ENCODE measurements around the gene XRN1.
"Not testable (repeated sequence)": the region's sequence is repeated elsewhere in the genome, so short reads cannot be mapped to it uniquely, and the experiment has no call there.

The XRN1 gene

DNA sequence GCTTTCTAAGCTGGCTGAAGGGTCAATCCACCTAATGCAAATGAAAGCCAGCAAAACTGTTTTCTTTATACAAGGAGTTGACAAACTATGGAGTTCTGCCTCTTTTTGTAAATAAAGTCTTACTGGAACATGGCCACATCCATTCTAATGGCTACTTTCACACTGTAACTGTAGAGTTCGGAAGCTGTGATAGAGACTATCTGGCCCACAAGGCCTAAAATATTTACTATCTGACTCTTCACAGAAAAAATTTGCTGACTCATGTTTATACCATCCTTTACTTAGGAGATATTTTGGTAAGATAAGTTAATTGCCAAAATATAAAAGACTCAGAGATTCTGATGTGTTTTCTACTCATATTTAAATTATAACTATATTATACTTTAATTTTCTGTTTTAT, 128.7 kb downstream of the XRN1 start:
- DNase-seq: no peak

DNA sequence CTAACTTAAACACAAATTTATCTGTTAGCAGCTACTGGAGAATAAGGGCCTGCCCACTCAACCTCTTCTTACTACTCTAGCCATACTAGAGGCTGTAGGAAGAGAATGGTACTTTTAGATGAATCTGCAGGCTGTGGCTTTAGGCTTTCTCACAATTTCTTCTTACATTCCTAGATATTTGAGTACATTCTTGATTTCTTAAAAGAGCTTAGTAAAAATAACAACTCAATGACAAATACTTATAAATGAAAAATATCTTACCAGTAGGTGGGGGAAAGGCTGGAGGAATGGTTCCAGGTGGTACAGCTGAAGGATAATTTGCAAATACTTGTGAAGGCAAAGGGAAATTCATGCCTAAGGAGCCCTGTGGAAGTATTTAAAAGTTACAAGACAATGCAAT, 129.5 kb downstream of the XRN1 start:
- no peak for DNase-seq

DNA sequence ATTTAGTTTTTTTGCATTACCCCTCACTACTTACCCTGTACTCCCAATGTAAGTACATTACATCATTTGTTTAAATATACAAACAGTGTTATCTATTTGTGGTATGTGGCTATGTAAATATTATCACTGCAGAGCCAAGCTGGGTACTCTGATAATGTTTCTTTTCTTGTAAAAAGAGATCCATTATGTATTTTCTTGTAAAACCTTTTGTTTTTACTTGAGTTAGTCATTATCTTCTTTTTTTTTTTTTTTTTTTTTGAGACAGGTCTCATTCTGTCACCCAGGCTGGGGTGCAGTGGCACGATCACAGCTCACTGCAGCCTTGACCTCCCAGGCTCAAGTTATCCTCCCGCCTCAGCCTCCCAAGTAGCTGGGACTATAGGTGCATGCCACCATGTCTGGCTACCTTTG, 131.9 kb downstream of the XRN1 start:
- not testable (repeated sequence) for DNase-seq

GRCh38 chr3:142315083-142315482, 132.8 kb downstream of the XRN1 start:
- DNase-seq: no peak

DNA sequence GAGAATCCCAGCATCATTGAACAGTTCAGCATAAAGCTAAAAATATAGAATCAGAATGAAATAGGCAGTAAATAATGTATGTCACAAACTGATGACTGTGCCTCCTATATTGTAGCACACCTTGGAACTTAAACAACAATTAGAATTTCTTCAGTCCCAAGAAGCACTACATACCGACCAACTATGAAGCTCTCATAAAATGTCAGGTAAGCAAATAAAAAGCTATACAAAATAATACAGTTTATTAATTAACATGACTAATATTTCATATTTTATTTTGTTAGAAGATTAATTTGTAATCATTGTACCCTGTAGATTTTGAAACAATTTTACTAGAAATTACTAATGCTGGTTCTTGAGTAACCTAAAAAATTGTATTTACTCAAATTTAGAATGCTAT, 137.4 kb downstream of the XRN1 start:
- DNase-seq: no peak

- not testable (repeated sequence) for DNase-seq
These were observed 145.0 kb downstream of the XRN1 start for GRCh38 chr3:142302847-142303246.

DNA sequence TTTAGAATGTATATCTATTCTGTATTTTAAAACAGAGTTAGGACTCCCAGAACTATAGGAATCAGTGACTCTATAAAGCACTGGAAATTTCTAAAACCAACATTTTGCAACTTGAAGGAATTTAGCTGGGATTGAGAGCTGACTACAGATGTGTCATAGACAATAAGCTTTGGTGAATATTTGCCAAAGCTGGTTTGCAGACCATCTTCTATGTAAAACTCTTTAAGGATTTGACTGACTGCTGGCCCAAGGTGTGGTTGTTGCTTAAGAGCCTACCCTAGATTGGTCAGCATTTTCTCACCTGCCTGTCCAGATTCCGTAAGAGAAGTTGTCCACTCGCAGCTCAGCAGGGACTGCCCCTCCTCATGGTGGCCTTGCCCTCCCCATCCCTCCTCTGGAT, 149.2 kb downstream of the XRN1 start:
- no peak for DNase-seq

DNA sequence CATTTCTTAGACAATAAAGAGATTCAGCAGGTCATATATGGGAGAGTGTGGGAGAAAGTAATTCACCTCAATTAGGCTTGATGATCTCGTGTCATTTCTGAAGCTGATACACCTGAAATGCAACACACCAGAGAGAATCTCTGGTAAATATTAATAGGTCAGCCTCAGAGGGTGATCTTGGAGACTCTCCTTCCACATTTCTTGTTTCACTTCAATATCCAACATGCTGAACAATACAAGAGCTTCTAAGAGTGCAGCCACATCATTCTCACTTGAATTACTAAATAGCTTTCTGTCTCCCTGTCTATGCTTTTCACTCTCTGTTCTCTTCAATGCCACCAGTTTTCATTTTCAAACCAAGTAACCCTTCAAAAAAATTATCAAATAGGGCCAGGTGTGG, 151.3 kb downstream of the XRN1 start:
- no peak for DNase-seq

GRCh38 chr3:142287866-142288638, 159.8 kb downstream of the XRN1 start:
- no peak for DNase-seq

DNA sequence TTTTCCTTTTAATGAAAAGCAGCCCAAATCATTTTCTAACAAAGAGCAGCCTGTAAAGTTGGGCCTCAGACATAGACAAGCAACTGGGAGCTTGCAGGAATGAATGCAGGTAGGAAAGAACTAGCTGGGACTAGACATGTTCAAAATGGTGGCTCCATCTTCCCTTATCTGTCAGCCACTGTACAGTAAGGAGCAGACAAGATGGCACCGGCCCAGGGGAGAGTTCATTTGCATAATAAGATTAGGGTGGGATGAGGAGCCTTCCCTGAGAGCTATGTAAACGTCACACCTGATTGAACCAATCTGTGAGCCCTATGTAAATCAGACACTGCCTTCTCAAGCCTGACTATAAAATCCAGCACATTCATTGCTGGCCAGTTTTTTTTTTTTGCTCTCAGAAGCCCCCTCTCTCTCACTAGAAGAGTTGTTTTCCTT, 162.7 kb downstream of the XRN1 start:
- DNase-seq: no peak

- DNase-seq: no peak
These were observed 165.3 kb downstream of the XRN1 start for GRCh38 chr3:142282503-142282902.

DNA sequence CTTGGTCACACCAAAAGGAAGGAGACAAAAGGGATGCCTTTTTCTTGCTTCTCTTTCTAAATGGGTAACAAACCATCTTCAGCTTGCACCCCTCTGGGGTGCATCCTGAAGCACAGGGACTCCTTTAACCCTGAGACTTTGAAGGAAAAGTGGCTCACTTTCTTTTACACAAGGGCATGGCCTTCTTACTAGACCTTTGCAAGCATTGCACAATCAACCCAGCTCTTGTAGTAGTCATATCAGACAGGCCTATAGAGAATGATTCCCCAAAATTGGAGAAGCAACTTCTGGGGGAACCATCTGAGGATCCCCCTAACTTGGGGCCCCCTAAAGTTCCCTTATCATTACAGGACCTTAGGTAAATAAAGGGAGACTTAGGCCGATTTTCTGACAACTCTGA, 166.4 kb downstream of the XRN1 start:
- no peak for DNase-seq

DNA sequence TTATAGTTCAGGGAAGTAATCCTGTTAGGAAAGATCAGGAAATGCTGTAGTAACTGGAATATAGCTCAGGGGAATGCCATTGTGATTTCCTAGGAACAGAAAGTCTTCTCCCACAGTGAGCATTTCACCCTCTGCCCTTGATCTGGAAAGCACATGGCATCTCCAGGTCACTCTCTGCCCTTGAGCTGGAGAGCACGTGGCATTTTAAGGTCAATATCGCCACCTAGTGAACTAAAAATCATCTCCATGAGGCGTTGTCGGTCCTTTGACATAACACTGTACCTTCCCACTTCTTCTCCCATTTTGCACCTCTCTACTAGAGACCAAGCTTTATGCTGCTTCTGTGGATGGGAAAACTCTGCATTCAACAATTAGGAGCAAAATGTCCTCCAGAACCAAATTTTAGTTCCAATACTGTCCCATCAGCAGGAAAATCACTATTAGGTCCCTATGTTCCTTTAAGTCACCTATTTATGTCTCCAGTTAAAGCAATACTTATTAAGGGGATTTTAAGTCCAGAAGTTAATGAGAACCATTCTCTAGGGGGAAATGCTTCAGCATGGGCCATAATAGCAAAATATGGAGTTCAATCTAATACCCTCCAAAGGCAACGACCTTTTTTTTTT, 167.8 kb downstream of the XRN1 start:
- no peak for DNase-seq

DNA sequence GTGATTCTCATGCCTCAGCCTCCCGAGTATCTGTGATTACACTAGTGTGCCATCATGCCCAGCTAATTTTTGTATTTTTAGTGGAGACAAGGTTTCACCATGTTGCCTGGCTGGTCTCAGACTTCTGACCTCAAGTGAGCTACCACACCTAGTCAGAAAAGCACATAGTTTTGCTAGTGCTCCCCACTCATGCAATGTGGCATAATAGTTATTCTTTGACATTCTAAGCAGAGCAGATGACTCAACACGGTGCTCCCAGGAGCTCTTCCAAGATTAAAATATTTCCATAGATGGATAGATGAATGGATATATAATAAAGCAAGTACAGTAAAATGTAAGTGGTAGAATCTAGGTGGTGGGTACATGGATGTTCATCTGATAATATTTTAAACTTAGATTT, 169.4 kb downstream of the XRN1 start:
- no peak for DNase-seq

DNA sequence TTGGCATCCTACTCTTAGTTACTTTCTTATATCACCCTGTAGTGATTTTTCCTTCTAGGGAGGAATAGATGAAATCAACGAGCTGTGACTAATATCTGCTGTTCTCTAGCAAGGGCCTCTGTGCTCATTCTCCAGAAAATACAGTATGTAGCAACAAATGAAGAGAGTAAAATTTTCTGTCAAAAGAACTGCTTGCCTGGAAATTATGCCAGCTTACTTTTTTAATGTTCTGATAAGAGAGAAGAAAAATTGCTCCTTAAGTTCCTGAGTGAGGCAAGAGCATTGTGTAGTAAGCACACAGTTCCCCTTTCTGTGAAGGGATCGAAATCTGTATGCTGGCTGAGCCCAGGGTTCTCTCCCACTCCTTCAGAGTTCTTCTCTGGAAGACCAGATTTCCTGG, 171.1 kb downstream of the XRN1 start:
- DNase-seq: no peak

GRCh38 chr3:142275856-142276255, 172.0 kb downstream of the XRN1 start:
- DNase-seq: no peak

GRCh38 chr3:142274908-142275307, 172.9 kb downstream of the XRN1 start:
- DNase-seq: no peak

- DNase-seq: no peak
These were observed 174.3 kb downstream of the XRN1 start for GRCh38 chr3:142273501-142273900.

- no peak for DNase-seq
These were observed 175.5 kb downstream of the XRN1 start for GRCh38 chr3:142272200-142272891.

GRCh38 chr3:142270407-142270806, 177.4 kb downstream of the XRN1 start:
- DNase-seq: no peak

GRCh38 chr3:142269767-142270166, 178.1 kb downstream of the XRN1 start:
- DNase-seq: no peak

GRCh38 chr3:142268426-142268825, 179.4 kb downstream of the XRN1 start:
- DNase-seq: no peak

- DNase-seq: no peak
These were observed 180.6 kb downstream of the XRN1 start for GRCh38 chr3:142267269-142267668.

DNA sequence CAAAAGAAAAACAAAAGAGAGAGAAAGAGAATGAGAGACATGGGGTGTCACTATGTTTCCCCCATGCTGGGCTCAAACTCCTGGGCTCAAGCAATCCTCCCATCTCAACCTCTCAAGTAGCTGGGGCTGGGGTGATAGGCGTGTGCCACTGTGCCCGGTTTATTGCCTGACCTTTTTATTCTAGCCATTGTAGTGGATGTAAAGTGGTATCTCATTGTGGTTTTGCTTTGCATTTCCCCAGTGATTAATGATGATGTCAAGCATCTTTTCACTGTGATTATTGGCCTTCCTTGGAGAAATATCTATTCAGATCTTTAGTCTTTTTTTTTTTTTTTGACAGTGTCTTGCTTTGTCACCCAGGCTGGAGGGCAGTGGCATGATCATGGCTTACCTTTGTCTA, 184.7 kb downstream of the XRN1 start:
- DNase-seq: no peak

Data from activated CD4-positive, CD25-positive, alpha-beta regulatory T cell (primary cell).